Activated effector memory CD4-positive, alpha-beta T cell treated with Interleukin-2 at 50 U/mL for 16 hours (primary cell): Measurements from ENCODE around the gene ETAA1.

Experiments used
- DNase-seq: peaks from one replicate; pipeline ENCODE4 v3.0.0-alpha.2; 2020

Gene ETAA1

GRCh38 chr2:67438337-67438736 is 41.2 kb downstream of the ETAA1 start:
- no peak for DNase-seq

GRCh38 chr2:67445652-67446268 is 48.6 kb downstream of the ETAA1 start:
- no peak for DNase-seq

- DNase-seq: no peak
These were observed 49.4 kb downstream of the ETAA1 start for GRCh38 chr2:67446491-67446911.

- no peak for DNase-seq
These were observed 51.5 kb downstream of the ETAA1 start for GRCh38 chr2:67448648-67449047.

- DNase-seq: no peak
These were observed 54.1 kb downstream of the ETAA1 start for GRCh38 chr2:67451086-67451832.

GRCh38 chr2:67453310-67453709 is 56.2 kb downstream of the ETAA1 start:
- DNase-seq: no peak

- DNase-seq: no peak
These were observed 58.3 kb downstream of the ETAA1 start for GRCh38 chr2:67455219-67456142.

- no peak for DNase-seq
These were observed 59.3 kb downstream of the ETAA1 start for GRCh38 chr2:67456428-67456827.

- DNase-seq: no peak
These were observed 60.6 kb downstream of the ETAA1 start for GRCh38 chr2:67457699-67458098.

- no peak for DNase-seq
These were observed 62.6 kb downstream of the ETAA1 start for GRCh38 chr2:67459761-67460160.
